Ecto neural progenitor cell (in vitro differentiated cells): ENCODE data around the gene HS6ST2.

Experiments
- DNase-seq: peaks from one replicate; pipeline ENCODE4 v3.0.0-alpha.2; 2018; ENCODE audit warnings: low spot score

HS6ST2 gene

GRCh38 chrX:132843363-132843762 is 115.1 kb downstream of the HS6ST2 start:
- no peak for DNase-seq

- DNase-seq = no peak
Observed at GRCh38 chrX:132842460-132843238, 115.8 kb downstream of the HS6ST2 start.

DNA sequence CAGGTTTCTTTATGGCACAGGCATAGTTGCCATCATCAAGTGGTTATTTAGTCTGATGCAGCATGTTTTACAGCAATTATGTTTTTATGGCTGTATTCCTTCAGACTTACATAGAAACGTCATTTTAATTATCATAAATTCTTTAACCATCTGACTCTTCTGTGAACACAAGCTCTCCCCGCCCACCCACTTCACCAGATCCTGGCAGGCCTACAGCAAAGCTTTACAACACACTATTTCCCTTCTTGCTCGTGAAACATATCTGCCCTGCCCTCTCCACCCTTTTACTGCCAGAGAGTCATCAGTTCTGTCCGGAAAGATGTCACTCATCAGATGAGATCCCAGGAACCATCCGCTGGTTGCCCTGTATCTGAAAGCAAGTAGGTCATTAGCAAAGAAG is 120.5 kb downstream of the HS6ST2 start:
- DNase-seq = no peak

DNA sequence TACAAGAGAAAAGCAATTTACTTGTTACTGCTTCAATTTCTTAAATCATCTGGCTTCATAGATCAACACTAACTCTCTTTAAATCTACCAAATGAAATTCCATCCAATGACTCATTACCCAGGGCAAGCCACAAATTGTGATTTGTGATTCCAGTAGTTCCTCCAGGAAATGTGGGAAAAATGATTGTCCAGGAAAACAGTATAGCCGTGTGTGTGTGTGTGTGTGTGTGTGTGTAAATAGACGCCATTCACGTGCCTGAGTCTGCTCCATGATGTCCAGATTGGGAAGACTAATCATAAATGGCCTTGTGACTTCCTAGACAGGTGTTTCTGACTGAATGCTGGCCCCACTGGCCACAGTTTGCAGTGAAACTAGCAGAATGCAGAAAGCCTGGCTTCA is 121.3 kb downstream of the HS6ST2 start:
- DNase-seq = no peak

GRCh38 chrX:132836471-132836870 is 122.0 kb downstream of the HS6ST2 start:
- DNase-seq = no peak

- DNase-seq = no peak
Observed at GRCh38 chrX:132834741-132835140, 123.7 kb downstream of the HS6ST2 start.

DNA sequence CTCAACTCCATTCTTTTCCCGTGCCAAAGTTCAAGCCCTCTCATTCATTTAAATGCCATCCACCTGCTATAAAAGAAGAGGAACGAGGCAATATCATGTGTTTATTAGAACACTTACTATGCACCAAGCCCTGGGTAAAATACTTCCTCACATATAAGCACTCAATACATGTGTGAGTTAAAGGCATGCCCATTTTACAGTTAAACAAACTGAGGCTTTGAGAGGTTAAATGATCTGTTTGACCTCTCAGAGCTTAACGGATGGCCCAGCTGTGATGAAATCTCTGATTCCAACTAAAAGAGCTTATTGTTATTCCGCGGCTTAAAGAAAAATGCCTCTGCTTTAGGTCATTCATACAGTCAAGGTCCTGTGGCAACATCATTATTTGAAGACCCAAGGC is 124.3 kb downstream of the HS6ST2 start:
- no peak for DNase-seq

GRCh38 chrX:132833373-132833772 is 125.1 kb downstream of the HS6ST2 start:
- no peak for DNase-seq

GRCh38 chrX:132831336-132831973 is 127.0 kb downstream of the HS6ST2 start:
- no peak for DNase-seq

- no peak for DNase-seq
Observed at GRCh38 chrX:132822634-132823012, 135.8 kb downstream of the HS6ST2 start.

DNA sequence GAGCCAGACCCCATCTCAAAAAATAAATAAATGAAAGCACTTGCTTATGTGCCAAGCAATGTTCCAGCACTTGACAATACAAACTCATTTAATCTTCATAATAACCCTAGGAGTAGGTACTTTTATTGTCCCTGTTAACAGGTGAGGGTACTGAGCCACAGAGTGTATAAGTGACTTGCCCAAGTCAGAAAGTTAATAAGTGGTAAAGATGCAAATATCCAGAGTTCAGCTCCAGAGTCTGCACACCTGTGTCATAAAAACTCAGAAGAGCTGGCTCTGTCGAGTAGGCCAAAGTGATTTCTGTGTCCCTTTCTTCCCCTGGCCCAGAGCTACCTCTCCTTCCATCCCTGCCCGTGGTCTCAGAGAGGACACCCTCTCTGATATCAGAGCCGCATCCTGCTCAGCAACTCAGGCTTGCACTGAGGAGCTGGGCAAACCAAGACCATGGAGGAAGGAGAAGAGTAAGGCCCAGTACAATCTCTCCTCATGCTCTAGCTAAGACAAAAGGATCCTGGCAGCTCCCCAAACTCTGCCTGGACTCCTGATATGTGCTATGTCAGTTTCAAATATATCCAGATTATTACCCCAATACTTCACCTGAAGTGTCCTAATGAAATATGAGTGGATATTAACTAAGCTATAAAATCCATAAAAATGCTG is 136.3 kb downstream of the HS6ST2 start:
- DNase-seq = no peak

GRCh38 chrX:132820675-132821074 is 137.8 kb downstream of the HS6ST2 start:
- no peak for DNase-seq

GRCh38 chrX:132819711-132820264 is 138.6 kb downstream of the HS6ST2 start:
- no peak for DNase-seq

- DNase-seq = no peak
Observed at GRCh38 chrX:132818638-132819037, 139.8 kb downstream of the HS6ST2 start.

GRCh38 chrX:132815643-132816042 is 142.8 kb downstream of the HS6ST2 start:
- no peak for DNase-seq

DNA sequence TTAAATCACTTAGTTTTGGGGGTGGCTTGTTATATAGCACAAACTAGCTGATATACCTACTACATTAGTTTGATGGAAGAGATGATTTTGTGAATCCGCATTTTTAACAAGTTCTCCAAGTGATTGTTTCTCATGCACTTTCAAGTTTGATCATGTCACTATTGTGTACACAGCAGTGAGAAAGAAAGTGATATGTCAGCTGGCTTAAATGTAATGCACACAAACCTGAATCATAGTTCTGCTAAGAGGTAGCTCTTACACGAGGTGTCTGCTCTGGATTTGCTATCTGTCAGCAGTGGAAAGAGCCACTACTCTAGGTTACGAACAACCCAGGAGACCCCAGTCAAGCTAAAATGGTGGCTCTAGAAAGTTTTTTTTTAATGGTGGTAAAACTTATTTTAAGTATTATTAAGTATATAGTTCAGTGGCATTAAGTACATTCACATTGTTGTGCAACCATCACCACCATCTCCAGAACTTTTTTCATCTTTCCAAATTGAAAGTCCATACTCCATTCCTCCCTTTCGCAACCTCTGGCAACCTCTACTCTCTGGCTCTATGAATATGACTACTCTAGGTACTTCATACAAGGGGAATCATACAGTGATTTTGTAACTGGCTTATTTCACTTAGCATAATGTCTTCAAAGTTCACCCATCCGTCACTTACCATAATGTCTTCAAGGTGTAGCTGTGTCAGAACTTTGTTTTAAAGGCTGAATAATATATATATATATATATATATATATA is 147.3 kb downstream of the HS6ST2 start:
- DNase-seq = no peak

- no peak for DNase-seq
Observed at GRCh38 chrX:132810488-132810887, 147.9 kb downstream of the HS6ST2 start.

DNA sequence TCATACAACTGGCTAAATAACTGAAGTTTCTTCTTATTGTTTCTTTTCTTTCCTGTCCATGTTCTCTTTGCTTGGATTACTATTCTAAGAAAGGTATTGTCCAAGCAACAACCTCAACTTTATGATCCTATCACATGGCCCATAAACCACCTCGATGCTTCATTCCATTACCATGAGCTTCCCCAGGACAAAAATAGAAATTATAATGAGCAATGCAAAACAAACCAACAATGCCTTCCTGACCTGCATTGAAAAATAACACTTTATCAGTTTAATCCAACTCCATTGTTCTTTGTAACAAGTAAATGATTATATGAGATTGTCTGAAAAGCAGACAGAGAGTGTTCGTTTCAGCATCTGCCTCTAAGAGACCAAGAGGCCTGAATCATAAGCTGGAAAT is 148.8 kb downstream of the HS6ST2 start:
- no peak for DNase-seq

DNA sequence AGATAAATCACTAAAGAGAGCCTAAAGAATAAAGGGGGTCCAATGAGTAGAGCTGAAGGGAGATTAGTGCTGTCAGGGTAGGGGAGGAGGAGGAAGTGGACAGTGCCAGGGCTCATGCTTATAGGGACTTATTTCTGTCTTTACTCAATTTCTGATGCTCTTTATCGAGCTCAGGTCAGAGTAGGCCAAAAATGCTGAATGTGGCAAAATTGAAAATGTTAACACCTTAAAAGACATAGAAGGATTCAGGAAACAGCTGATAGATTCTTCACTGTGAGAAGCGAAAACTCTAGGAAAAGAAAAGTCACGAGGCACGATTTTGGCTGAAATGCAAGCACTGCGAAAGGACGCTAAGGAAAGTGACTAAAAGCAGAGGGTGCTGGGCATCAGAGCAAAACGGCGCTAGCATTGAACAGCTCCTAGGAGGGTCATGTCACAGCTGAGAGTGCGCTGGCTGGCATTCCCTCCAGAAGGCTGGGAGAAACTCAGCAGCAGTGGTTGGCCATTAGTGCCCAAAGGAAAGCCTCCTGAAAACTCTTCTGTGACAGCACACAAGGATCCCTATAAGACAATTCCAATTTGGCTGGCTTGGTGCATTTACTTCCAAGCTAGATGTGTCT is 150.9 kb downstream of the HS6ST2 start:
- no peak for DNase-seq

GRCh38 chrX:132802033-132802432 is 156.4 kb downstream of the HS6ST2 start:
- DNase-seq = no peak

- no peak for DNase-seq
Observed at GRCh38 chrX:132795181-132795580, 163.2 kb downstream of the HS6ST2 start.

DNA sequence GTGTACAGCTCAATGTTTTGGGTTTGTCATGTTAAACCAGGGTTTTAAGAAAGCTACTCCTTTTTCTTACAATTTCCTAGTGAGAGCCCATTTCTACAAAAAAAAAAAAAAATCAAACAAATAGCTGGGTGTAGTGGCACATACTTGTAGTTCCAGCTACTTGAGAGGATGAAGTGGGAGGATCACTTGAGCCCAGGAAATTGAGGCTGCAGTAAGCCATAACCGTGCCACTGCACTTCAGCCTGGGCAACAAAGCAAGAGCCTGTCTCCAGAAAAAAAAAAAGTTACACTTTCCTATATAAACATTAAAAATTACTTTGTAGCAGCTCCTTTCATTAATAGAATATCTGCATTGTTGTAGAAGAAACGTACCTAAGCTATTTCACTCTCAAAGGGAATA is 166.7 kb downstream of the HS6ST2 start:
- DNase-seq = no peak
